H1 (cell line): ENCODE data around the gene TSPAN9.

Source experiments
- CHD1 ChIP-seq: IDR thresholded peaks from 2 replicates; pipeline ENCODE4 v1.6.1; 2012; ENCODE audit warnings: low read depth, low read length, improper control_type of control experiment
- HDAC2 ChIP-seq, 2 experiments: fragments of 300-600 bp in 1 of 2; sonication (generic) in 1 of 2; IDR thresholded peaks; 2 replicates each; pipeline ENCODE4 v1.6.1; 2011 to 2012; ENCODE audit warnings: low read depth in 2 of 2, low read length in 2 of 2, mild to moderate bottlenecking in 2 of 2, moderate library complexity in 2 of 2, borderline replicate concordance in 1 of 2, inconsistent platforms in 1 of 2
- JUND ChIP-seq: IDR thresholded peaks from 2 replicates; pipeline ENCODE4 v1.6.1; 2011; ENCODE audit warnings: mild to moderate bottlenecking, improper control_type of control experiment, low read length
- TF ChIP-seq, protein P1 (sequence below), 3 experiments: IDR thresholded peaks; 1 replicate in 2 of 3; 2 replicates in 1 of 3; pipeline versions ENCODE4 v1.5.1 to v1.6.1; 2011; ENCODE audit warnings: low read length in 3 of 3, mild to moderate bottlenecking in 3 of 3, inconsistent platforms in 2 of 3, low read depth in 1 of 3, moderate library complexity in 1 of 3; ENCODE audit not compliant: insufficient read depth in 1 of 3; ENCODE audit errors: control extremely low read depth in 1 of 3
- TF ChIP-seq, protein P2 (sequence below): IDR thresholded peaks from 2 replicates; pipeline ENCODE4 v1.6.1; 2012; ENCODE audit warnings: inconsistent platforms

GRCh38 chr12:3252450-3252891 lies 175.3 kb downstream of the TSPAN9 start:
- no peak for TF ChIP-seq CHD1
- TF ChIP-seq, protein P1, sequence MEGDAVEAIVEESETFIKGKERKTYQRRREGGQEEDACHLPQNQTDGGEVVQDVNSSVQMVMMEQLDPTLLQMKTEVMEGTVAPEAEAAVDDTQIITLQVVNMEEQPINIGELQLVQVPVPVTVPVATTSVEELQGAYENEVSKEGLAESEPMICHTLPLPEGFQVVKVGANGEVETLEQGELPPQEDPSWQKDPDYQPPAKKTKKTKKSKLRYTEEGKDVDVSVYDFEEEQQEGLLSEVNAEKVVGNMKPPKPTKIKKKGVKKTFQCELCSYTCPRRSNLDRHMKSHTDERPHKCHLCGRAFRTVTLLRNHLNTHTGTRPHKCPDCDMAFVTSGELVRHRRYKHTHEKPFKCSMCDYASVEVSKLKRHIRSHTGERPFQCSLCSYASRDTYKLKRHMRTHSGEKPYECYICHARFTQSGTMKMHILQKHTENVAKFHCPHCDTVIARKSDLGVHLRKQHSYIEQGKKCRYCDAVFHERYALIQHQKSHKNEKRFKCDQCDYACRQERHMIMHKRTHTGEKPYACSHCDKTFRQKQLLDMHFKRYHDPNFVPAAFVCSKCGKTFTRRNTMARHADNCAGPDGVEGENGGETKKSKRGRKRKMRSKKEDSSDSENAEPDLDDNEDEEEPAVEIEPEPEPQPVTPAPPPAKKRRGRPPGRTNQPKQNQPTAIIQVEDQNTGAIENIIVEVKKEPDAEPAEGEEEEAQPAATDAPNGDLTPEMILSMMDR (IDR thresholded peaks at IDR 0.05; ENCODE audit: control extremely low read depth in 1 of 3, insufficient read depth in 1 of 3, low read depth in 1 of 3, low read length in 3 of 3) = no peak
- TF ChIP-seq, protein P2, sequence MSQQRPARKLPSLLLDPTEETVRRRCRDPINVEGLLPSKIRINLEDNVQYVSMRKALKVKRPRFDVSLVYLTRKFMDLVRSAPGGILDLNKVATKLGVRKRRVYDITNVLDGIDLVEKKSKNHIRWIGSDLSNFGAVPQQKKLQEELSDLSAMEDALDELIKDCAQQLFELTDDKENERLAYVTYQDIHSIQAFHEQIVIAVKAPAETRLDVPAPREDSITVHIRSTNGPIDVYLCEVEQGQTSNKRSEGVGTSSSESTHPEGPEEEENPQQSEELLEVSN = no peak
- no peak for TF ChIP-seq HDAC2 (IDR thresholded peaks at IDR 0.05; ENCODE audit: borderline replicate concordance in 1 of 2, low read depth in 2 of 2, low read length in 2 of 2)
- TF ChIP-seq JUND = no peak
